T-helper 2 cell treated with Interferon-gamma antibody and Interleukin-4, amounts not matched to agents 5 μg/mL and 100 μg/mL, for 36 hours (primary cell): Measurements from ENCODE around the gene TCP11L1.
A peak's percentile ranks its signal among the peaks of the same experiment; 100 is the strongest.

Experiments used
- DNase-seq: peaks from one replicate; pipeline ENCODE4 v3.0.0; 2021; ENCODE audit warnings: low spot score
- H3K27ac Mint-ChIP-seq: one replicate; pipeline ENCODE4 v1.8.0; 2021; ENCODE audit warnings: mild to moderate bottlenecking, mixed read lengths
- H3K27me3 Mint-ChIP-seq: one replicate; pipeline ENCODE4 v1.8.0; 2021; ENCODE audit warnings: low read depth, mixed read lengths
- H3K36me3 Mint-ChIP-seq: one replicate; pipeline ENCODE4 v1.8.0; 2021; ENCODE audit warnings: low read depth, mixed read lengths
- H3K4me1 Mint-ChIP-seq: one replicate; pipeline ENCODE4 v1.8.0; 2021; ENCODE audit warnings: low read depth, mixed read lengths
- H3K4me3 Mint-ChIP-seq: one replicate; pipeline ENCODE4 v1.8.0; 2022; ENCODE audit warnings: mild to moderate bottlenecking, moderate library complexity, mixed read lengths
- H3K9me3 Mint-ChIP-seq: one replicate; pipeline ENCODE4 v1.8.0; 2021; ENCODE audit warnings: mixed read lengths

TCP11L1 gene

DNA sequence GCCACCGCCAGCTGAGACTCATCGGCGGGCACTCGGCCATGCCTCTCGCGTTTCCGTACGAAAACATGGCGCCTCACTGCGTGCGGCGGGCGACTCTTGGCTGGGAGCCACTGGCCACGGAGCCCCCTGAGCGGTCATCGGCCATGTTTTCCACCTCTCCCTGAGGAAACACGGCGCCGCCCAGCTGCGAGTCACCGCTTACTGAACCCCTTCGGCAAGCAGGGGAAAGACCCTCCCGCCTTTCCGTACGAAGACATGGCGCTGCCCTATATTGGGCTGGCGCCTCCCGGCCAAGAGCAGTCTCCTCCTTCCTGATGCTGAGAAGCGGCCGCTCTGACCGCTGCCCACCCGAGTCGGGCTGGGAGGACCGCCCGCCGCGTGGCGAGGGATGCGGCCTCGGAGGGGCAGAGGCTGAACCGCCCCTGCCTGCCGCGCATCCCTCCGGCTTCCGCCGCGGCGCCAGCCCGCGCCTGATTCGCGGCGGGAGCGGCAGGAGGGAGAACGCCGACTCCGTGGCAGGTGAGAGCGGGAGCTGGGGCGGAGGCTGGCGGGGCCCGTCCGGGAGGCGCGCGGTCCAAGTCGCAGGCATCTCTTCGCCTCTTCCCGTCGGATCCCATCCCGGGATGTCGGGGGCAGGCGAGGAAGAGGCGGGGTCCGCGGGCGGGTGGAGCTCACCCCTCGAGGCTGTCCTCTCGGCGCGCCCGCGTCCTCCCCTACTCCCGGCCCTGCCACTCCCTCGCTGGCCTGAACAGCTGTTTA, at the start of gene TCP11L1:
Gene TCP11L1 (plus strand): TSS at position 299 of the 759 bp plus-strand sequence. CDS start 4,202 bp downstream, outside the sequence.
- peak; percentile 79 for DNase-seq
- H3K4me3 Mint-ChIP-seq = peak within 1 kb of the TSS; percentile 92

GRCh38 chr11:32990481-32990880, 48.9 kb upstream of the TCP11L1 start:
- H3K4me3 Mint-ChIP-seq = no peak overlapping the region
- H3K9me3 Mint-ChIP-seq = peaks cover 14% of the 10 kb centered on the region
- DNase-seq = no peak
- no peaks in the 10 kb centered on the region for H3K36me3 Mint-ChIP-seq
- no peak overlapping the region for H3K27ac Mint-ChIP-seq
- H3K4me1 Mint-ChIP-seq = no peaks in the 10 kb centered on the region
- H3K27me3 Mint-ChIP-seq = peaks cover 25% of the 10 kb centered on the region

More for the DNA sequence above, at the start of gene TCP11L1:
- Mint-ChIP-seq H3K4me1 (peaks cover 22% of the 10 kb centered on the region), H3K27me3 (peaks cover 22% of the 10 kb centered on the region), H3K9me3 (no peaks in the 10 kb centered on the region), H3K36me3 (peaks cover 2% of the 10 kb centered on the region), H3K27ac (peak within 1 kb of the TSS; percentile 88)

DNA sequence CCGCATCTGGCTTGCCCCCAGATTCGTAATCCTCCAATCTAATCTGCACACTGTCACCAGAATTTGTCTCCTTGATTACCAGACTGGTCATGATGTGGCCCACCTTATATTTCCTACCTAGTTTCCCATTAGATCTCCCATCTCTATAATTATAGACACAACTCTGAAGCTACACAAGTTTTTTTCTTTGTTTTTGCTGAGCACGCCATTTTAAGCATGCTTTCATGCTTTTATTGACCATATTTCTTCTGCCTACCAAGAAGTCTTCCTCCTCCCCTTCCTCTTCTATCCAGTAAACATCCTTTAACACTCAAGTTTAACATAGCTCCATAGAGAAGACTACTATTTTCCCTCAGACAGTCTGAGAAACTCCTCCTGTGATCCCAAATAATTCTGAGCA, 47.9 kb upstream of the TCP11L1 start:
- Mint-ChIP-seq H3K27ac (no peak overlapping the region), H3K9me3 (peaks cover 14% of the 10 kb centered on the region), H3K4me1 (no peaks in the 10 kb centered on the region)

DNA sequence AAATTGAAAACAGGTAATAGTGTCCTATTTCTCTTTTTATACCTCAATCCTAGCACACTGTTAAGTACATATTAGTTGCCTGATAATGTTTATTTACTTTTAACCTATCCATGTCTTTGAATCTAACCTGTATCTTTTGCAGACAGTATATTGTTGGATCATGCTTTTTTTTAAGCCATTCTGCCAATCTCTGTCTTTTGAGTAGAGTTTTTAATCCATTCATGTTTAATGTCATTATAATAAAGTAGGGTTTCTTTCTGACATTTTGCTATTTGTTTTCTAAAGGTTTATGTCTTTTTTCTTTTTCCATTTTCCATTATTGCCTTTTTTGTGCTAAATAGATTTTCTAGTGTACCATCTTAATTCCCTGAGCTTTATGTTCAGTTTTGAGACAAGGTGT, 47.5 kb upstream of the TCP11L1 start:
- no peak for DNase-seq
- no peak overlapping the region for H3K27ac Mint-ChIP-seq
- no peak overlapping the region for H3K4me3 Mint-ChIP-seq
- H3K9me3 Mint-ChIP-seq = peaks cover 14% of the 10 kb centered on the region
- H3K36me3 Mint-ChIP-seq = no peaks in the 10 kb centered on the region
- H3K4me1 Mint-ChIP-seq = no peaks in the 10 kb centered on the region
- peaks cover 39% of the 10 kb centered on the region for H3K27me3 Mint-ChIP-seq

More for the DNA sequence above, 47.9 kb upstream of the TCP11L1 start:
- Mint-ChIP-seq H3K4me3 (no peak overlapping the region), H3K36me3 (no peaks in the 10 kb centered on the region), H3K27me3 (peaks cover 34% of the 10 kb centered on the region)
- DNase-seq = no peak

DNA sequence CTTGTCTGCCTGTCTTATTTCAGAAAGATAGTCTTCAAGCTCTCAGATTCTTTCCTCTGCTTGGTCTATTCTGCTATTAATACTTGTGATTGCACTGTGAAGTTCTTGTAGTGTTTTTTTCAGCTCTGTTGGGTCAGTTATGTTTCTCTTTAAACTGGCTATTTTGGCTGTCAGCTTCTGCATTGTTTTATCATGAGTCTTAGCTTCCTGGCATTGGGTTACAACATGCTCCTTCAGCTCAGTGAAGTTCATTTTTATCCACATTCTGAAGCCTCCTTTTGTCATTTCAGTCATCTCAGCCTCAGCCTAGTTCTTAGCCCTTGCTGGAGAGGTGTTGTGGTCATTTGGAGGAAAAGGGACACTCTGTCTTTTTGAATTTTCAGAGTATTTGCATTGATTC, 39.2 kb upstream of the TCP11L1 start:
- Mint-ChIP-seq H3K27me3 (peaks cover 58% of the 10 kb centered on the region), H3K27ac (no peak overlapping the region), H3K9me3 (peaks cover 9% of the 10 kb centered on the region), H3K4me3 (no peak overlapping the region), H3K36me3 (no peaks in the 10 kb centered on the region), H3K4me1 (peaks cover 12% of the 10 kb centered on the region)
- no peak for DNase-seq

GRCh38 chr11:33001281-33001680, 38.1 kb upstream of the TCP11L1 start:
- H3K27ac Mint-ChIP-seq = no peak overlapping the region

DNA sequence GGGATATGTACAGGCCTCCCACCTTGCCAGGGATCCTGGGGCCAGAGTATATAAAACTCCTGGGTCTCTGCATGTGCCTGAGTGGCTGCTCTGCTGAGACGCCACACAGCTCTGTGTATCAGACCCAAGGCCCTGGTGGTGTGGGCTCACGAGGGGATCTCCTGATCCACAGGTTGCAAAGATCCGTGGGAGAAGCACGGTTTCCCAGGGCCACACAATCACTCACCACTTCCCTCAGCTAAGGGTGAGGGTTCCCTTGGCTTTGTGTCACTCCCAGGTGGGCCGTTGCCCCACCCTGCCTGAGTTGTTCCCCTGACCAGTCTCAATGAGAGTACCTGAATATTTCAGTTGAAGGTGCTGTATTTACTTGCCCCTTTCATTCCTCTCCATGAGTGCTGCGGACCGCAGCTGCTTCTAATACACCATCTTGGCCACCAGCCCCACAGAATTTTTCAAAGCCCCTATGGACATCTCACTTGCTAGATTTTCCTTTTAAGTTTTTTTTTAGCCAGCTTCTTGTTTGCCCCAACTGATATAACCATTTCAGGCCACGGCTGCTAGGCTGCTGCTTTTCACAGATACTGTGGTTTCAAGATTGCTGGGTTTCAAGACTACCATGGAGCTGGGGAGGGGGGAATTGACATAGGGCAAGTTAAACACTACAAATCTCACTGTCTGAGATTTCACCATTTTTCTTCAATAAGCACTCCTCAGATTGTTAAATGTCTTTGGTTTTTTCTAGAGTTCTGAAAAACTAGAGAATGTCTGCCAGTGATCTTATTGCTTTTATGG, 37.4 kb upstream of the TCP11L1 start:
- DNase-seq = no peak
- Mint-ChIP-seq H3K4me3 (no peak overlapping the region), H3K4me1 (peaks cover 21% of the 10 kb centered on the region), H3K27me3 (peaks cover 54% of the 10 kb centered on the region), H3K9me3 (peaks cover 9% of the 10 kb centered on the region), H3K27ac (no peak overlapping the region), H3K36me3 (no peaks in the 10 kb centered on the region)

More at GRCh38 chr11:33001281-33001680, 38.1 kb upstream of the TCP11L1 start:
- Mint-ChIP-seq H3K9me3 (peaks cover 9% of the 10 kb centered on the region), H3K4me1 (peaks cover 21% of the 10 kb centered on the region), H3K27me3 (peaks cover 54% of the 10 kb centered on the region), H3K36me3 (no peaks in the 10 kb centered on the region), H3K4me3 (no peak overlapping the region)
- no peak for DNase-seq

GRCh38 chr11:33005175-33005574, 34.2 kb upstream of the TCP11L1 start:
- H3K4me3 Mint-ChIP-seq = peak overlapping the region; percentile 20
- DNase-seq = no peak
- no peaks in the 10 kb centered on the region for H3K9me3 Mint-ChIP-seq
- H3K36me3 Mint-ChIP-seq = no peaks in the 10 kb centered on the region
- H3K27ac Mint-ChIP-seq = no peak overlapping the region
- H3K27me3 Mint-ChIP-seq = peaks cover 51% of the 10 kb centered on the region
- H3K4me1 Mint-ChIP-seq = peaks cover 21% of the 10 kb centered on the region

DNA sequence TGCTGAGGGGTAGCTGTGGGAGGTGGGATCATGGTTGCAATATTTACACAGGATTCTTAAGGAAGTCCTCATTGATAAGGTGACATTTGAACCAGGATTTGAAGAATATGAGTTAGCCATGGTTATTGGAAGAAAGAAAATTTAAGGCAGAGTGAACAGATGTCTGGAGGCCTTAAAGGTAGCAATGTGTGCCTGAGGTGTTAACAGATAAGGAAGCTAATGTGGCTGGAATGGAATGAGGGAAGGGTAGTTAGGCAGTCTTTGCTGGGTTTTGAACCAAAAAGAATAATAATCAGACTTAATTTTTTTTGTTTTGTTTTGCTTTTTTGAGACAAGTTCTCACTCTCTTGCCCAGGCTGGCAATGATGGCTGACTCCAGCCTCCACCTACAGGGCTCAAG, 33.4 kb upstream of the TCP11L1 start:
- peaks cover 24% of the 10 kb centered on the region for H3K4me1 Mint-ChIP-seq
- H3K27ac Mint-ChIP-seq = no peak overlapping the region
- H3K27me3 Mint-ChIP-seq = peaks cover 52% of the 10 kb centered on the region
- H3K4me3 Mint-ChIP-seq = no peak overlapping the region
- no peak for DNase-seq
- no peaks in the 10 kb centered on the region for H3K36me3 Mint-ChIP-seq
- no peaks in the 10 kb centered on the region for H3K9me3 Mint-ChIP-seq

GRCh38 chr11:33013755-33014154, 25.6 kb upstream of the TCP11L1 start:
- H3K27me3 Mint-ChIP-seq = peaks cover 69% of the 10 kb centered on the region

DNA sequence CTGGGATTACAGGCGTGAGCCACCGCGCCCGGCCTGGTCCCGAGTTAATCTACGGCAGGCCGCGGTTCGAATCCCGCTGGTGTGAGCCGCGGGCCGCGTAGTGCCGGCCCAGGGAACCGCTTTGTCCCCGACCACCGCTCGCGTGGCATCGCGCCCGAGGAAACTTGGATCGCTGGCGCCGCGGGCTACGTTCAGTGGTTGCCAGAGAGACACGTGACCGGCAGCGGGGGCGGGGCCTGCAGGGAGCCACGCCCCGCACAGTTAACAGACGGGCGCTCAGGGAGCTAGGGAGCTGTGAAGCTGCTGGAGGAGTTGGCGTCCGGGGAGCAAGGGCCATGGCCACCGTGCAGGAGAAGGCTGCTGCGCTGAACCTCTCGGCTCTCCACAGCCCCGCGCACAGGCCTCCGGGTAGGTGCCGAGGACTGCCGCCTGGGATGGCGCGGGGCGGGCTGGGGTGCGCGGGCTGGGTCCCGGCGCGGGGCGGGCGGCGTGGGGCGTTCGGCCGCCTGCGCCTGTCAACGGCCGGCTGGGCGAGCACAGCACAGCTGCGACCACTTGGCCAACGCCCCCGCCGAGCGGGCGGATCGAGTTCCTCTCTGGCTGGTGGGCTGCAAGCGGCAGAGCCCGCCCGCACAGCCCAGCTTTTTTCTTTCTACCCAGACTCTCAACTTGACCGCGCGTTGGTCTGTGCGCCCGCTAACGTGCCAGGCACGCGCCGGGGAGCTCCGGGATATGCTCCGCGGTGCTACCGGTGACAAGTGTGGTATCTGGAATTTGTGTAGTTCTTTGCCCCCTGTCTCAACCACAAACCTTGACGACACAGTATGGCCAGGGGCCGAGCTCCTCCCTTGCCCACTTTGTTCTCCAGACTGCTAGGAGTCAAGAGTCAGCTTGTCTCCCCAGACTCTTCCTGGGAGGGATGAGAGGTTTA, 23.5 kb upstream of the TCP11L1 start, which contains the start of gene DEPDC7:
Gene DEPDC7 (plus strand): TSS at position 258 of the 931 bp plus-strand sequence. CDS start 78 bp downstream, at position 336.
- H3K4me3 Mint-ChIP-seq = peak within 1 kb of the TSS; percentile 77
- peak; percentile 73 for DNase-seq
- peak within 1 kb of the TSS; percentile 36 for H3K27ac Mint-ChIP-seq
- H3K9me3 Mint-ChIP-seq = no peaks in the 10 kb centered on the region
- H3K4me1 Mint-ChIP-seq = peaks cover 15% of the 10 kb centered on the region
- no peaks in the 10 kb centered on the region for H3K36me3 Mint-ChIP-seq
- peaks cover 66% of the 10 kb centered on the region for H3K27me3 Mint-ChIP-seq

More at GRCh38 chr11:33013755-33014154, 25.6 kb upstream of the TCP11L1 start:
- DNase-seq = no peak
- Mint-ChIP-seq H3K9me3 (no peaks in the 10 kb centered on the region), H3K4me3 (no peak overlapping the region), H3K27ac (no peak overlapping the region), H3K36me3 (no peaks in the 10 kb centered on the region), H3K4me1 (peaks cover 18% of the 10 kb centered on the region)

GRCh38 chr11:33016654-33017053, 22.7 kb upstream of the TCP11L1 start:
- peaks cover 10% of the 10 kb centered on the region for H3K4me1 Mint-ChIP-seq
- peaks cover 66% of the 10 kb centered on the region for H3K27me3 Mint-ChIP-seq
- H3K36me3 Mint-ChIP-seq = no peaks in the 10 kb centered on the region
- no peak overlapping the region for H3K27ac Mint-ChIP-seq
- no peak for DNase-seq
- no peaks in the 10 kb centered on the region for H3K9me3 Mint-ChIP-seq
- H3K4me3 Mint-ChIP-seq = peak overlapping the region; percentile 67

GRCh38 chr11:33017478-33017877, 21.9 kb upstream of the TCP11L1 start:
- no peak overlapping the region for H3K4me3 Mint-ChIP-seq
- peaks cover 6% of the 10 kb centered on the region for H3K4me1 Mint-ChIP-seq
- H3K36me3 Mint-ChIP-seq = no peaks in the 10 kb centered on the region
- H3K27ac Mint-ChIP-seq = no peak overlapping the region
- no peaks in the 10 kb centered on the region for H3K9me3 Mint-ChIP-seq
- H3K27me3 Mint-ChIP-seq = peaks cover 71% of the 10 kb centered on the region
- DNase-seq = no peak
